HG03342 (cell line): ENCODE results near the gene RTN4RL1.

Source experiments
- ATAC-seq: cut with Tn5 transposase; IDR thresholded peaks from one replicate; pipeline ENCODE4 v1.9.1; 2021; ENCODE audit warnings: mild to moderate bottlenecking, moderate library complexity; ENCODE audit not compliant: unreplicated experiment

Gene RTN4RL1

DNA sequence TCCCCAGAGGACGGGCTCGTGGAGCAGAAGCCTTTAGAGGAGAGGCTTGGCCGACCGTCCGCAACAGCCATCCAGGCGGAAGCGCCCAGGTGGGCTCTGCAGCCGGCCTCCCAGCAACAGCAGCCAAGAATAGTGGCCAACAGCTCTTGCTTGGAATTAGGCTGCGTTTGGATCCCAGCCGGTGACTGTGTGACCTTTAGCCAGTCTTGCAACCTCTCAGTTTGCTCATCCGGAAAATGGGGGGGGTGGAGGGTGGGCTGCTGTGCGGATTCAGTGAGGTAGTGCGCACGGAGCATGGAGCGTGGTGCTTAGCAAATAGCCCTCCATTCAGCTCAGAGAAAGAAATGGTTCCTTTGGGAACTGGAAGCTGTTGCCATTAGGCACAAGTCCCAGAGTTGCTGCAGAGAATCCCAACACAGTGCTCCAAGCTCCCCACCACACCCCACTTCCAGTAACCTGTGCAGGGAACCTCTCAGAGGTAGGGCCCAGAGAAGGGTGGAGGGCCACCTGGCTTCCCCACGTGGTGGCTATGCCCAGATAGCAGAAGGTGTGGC, 46.7 kb downstream of the RTN4RL1 start:
- ATAC-seq, result no peak

GRCh38 chr17:1977583-1978395, 47.3 kb downstream of the RTN4RL1 start:
- no peak for ATAC-seq

GRCh38 chr17:1976683-1977064, 48.5 kb downstream of the RTN4RL1 start:
- ATAC-seq, result no peak

- ATAC-seq, result no peak
Measured at GRCh38 chr17:1976000-1976682, 49.0 kb downstream of the RTN4RL1 start.

DNA sequence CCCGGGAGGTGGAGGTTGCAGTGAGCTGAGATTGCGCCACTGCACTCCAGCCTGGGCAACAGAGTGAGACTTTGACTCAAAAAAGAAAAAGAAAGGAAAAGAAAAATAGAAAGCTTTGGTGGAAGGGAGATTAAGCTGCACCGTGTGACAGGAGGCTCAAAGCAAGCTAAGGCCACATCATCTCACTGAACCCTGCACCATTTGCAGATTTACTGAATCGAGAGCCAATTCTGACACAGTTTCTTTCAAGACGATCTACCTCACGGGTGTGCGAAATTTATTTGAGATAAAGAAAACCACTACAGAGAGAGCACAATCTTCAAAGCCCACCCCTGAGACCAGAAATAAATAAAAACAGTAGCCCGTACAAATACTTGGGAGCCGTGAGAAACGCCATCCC, 49.6 kb downstream of the RTN4RL1 start:
- no peak for ATAC-seq

DNA sequence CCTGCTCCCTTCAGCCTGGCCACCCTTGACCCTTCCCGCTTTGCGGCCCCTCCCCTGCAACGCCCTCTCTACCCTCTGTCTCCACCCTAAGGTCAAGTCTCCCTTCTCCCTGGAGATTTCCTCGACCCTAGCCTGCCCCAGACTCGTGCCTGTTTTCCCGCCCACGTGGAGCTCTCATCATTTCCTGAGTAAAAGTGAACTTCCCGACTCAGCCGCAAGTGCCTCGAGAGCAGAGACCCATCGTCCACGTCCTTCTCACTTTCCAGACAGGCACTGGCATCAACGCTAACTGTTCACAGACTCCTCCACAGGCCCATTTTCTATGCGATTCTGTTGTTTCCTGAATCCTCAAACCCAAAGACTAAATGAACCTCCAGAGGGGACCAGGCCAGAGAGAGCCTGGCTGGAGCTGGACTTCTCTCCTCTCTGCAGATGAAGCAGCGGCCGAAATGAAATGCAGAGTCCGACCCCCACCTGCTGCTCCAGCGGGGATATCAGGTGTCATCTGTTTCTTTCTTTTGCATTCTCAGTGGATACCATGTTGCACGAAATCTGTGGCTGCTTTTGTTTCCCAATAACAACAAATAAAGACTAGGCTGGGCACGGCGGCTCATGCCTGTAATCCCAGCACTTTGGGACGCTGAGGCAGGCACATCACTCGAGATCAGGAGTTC, 52.5 kb downstream of the RTN4RL1 start:
- no peak for ATAC-seq

DNA sequence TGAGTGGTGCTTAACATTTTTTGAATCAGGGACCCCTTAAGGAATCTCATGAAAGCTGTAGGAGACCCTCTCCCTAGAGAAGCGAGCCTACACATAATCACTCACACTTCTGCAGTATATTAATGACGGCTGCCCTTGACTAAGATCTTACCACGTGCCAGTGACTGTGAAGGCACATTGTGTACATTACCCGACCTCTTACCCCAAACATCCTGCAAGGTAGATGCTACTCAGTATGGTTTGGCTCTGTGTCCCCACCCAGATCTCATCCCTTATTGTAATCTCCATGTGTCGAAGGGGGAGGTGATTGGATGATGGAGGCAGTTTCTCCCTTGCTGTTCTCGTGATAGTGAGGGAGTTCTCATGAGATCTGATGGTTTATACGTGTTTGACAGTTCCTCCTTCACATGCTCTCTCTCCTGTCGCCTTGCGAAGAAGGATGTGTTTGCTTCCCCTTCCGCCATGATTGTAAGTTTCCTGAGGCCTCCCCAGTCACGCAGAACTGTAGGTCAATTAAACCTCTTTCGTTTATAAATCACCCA, 54.2 kb downstream of the RTN4RL1 start:
- ATAC-seq, result no peak

- ATAC-seq, result no peak
Measured at GRCh38 chr17:1969712-1970111, 55.4 kb downstream of the RTN4RL1 start.

GRCh38 chr17:1967213-1967612, 57.9 kb downstream of the RTN4RL1 start:
- no peak for ATAC-seq

DNA sequence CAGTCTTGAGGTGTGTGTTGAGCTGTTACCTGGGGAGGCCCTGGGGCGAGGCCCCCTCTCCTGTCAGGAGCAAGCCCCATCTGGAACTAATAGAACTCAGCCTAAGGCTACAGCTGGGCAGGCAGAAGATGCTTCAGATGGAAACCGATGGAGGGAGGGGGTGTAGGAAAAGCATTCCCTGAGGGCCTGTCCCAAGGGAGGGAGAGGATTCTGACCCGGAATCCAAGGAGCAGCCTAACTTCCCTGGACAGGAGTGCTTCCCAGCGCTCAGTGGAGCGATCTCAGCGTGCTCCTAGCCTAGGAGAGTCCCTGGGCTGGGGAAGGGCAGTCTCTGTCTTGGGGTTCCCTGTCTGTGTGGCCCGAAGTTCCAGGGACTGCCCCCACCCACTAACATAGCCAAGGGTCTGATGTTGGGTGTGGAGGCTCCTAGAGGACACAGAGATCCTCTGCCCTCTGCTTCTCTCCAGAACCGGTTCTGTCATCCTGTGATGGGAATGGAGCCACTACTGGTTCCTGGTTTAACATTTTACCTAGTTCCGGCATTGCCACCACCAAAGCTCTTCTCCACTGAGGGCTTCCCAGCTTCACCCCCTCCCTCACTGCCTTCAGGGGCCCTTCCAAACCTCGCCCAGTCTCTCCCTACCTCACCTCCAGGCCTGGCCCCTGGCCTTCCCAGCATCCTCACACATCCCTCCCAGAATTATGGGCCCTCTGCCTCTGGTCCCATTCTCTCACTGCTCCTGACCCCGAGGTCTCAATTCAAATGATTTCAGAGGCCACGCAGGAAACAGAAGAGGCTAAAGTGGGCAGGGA, 58.7 kb downstream of the RTN4RL1 start:
- ATAC-seq, result no peak

GRCh38 chr17:1965556-1966273, 59.4 kb downstream of the RTN4RL1 start:
- ATAC-seq, result no peak

GRCh38 chr17:1963250-1963649, 61.9 kb downstream of the RTN4RL1 start:
- ATAC-seq, result no peak

DNA sequence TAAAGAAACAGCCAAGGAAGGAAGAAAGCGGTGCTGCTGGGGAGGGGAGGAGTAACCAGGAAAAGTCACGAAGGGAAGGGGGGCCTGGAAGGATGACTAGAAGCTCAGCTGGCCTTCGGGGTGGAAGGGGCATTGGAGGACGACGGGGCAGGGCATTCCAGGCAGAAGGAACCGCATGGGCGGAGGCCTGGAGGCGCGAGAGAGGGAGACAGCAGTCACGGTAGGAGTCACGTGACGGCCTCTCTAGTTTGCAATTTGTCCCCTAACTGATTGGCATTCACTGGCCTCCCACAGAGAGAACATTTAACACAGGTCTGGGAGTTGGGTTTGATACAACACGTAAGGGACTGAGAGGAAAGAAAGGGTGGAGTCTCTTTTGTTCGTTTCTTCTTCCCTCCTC, 63.9 kb downstream of the RTN4RL1 start:
- ATAC-seq, result no peak

- no peak for ATAC-seq
Measured at GRCh38 chr17:1960545-1960912, 64.6 kb downstream of the RTN4RL1 start.

GRCh38 chr17:1959871-1960544, 65.1 kb downstream of the RTN4RL1 start:
- no peak for ATAC-seq

DNA sequence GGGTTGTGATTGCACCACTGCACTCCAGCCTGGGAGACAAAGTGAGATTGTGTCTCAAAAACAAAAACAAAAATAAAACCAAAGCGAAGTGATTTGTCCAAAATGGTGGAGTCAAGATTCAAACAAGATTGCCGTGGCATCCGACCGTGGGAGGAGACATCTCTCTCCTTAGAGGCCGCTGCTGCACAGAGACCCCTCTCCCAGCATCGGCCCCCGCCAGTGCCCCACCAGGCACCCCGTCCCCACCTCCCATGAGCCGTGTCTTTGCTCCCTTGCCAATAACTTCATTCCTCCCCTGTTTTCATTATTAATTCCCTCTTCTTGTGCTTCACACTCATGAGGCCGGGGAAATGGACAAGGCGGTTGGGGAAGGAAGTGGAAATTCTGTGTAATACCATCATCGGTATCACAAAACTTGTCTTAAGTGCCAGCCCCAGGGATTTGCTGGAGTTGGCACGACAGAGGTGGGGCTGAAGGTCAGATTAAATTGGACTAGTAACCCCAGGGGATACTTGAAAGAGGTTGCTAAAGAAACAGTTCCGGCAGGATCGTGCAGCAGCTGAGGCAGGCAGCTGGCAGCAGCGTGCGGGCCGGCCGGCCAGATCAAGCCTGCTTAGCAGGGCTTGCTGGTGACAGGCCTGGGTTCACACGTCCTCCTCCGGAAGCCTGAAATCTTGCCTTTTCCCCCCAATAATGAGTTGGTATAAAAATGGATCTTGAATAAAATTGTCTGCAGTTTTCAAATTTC, 66.8 kb downstream of the RTN4RL1 start:
- no peak for ATAC-seq

DNA sequence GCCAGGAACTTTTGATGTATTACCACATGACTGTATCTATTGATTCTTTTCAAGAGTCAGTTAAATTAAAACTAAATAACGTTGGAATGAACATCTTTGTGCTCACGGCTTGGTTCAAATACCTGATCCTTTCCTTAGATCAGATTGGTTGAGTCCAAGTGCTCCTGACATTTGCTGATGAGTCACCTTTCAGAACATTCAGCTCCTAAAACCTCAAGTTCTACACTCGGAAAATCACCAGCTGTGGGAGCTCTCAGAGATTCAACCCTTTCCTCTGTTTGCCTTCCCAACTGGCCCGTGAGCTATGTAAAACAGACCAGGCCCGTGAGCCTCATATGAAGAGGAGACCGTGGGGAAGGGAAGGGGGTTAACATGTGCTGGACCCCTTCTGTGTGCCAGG, 68.1 kb downstream of the RTN4RL1 start:
- ATAC-seq, result no peak

- no peak for ATAC-seq
Measured at GRCh38 chr17:1956134-1956533, 69.0 kb downstream of the RTN4RL1 start.

DNA sequence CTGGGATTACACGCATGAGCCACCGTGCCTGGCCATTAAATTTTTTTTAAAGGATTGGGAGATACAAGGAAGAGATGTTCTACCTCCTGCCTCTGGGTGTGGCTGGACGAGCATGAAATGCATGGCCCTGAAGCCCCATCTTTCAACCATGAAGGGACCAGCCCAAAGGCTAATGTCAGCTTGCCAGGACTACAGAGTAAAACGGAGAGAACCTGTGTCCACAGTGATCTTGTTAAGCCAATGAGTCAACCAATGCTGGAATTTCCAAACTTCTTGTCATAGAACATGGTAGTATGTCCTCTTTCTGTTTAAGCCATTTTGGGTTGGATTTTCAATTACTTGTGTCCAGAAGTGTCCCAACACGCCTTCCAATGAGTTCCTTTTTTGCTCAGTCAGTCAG, 71.3 kb downstream of the RTN4RL1 start:
- ATAC-seq, result no peak
